ENCODE measurements around the gene RUNX2.

Gene RUNX2

DNA sequence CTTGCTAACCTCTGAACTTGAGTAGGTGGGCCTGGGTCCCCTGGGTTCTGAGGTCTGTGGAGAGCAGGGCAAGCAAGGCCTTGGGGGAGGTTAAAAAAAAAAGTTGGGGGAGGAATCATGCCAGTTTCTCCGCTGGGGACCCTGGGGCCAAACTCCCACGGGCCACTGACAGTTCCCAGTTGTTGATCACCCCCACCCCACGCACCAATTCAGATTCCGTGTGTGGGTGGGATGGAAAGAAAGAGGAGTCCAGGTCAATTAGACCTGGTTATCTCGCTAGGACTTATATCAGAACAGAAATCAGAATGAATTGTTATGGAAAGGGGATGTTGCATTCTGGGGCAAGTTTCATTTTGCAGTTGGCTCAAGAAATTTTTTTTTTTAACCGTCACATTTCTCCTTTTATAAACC, 96.3 kb downstream of the RUNX2 start:
- H3K27me3 ChIP-seq (ENCODE audit: insufficient read depth, low read length): peaks cover 25% of the 10 kb centered on the region
- peaks cover 5% of the 10 kb centered on the region for H3K79me2 ChIP-seq (ENCODE audit: control insufficient read depth, insufficient read depth, low read length, poor library complexity)
- no peak overlapping the region for H4K91ac ChIP-seq (ENCODE audit: low read depth, low read length)
- H3K36me3 ChIP-seq (ENCODE audit: control insufficient read depth in 1 of 2, insufficient read depth in 2 of 2, low read length in 2 of 2): no peaks in the 10 kb centered on the region
- H3K4me2 ChIP-seq (ENCODE audit: low read length): peak overlapping the region; percentile 98
- no peak overlapping the region for H4K12ac ChIP-seq (ENCODE audit: low read depth, low read length)
- H4K8ac ChIP-seq (ENCODE audit: low read depth, low read length): no peak overlapping the region
- H3K23ac ChIP-seq (ENCODE audit: low read length): no peak overlapping the region
- no peaks in the 10 kb centered on the region for H3K9me3 ChIP-seq (ENCODE audit: insufficient read depth, low read depth, low read length)
- no peak overlapping the region for H3K14ac ChIP-seq (ENCODE audit: low read length)
- H2AFZ ChIP-seq (ENCODE audit: insufficient read depth, low read length, poor library complexity): no peak overlapping the region
- no peak for DNase-seq
- no CpG with 5 or more reads among the region's 6 CpGs for WGBS (ENCODE audit: extremely low coverage, insufficient coverage, insufficient read length)
- no peak overlapping the region for H2BK12ac ChIP-seq (ENCODE audit: low read length)
- no peak overlapping the region for H3K18ac ChIP-seq (ENCODE audit: low read length)
- H3K4me3 ChIP-seq (ENCODE audit: low read depth, low read length): peak overlapping the region; percentile 41
- no peak overlapping the region for H2AK5ac ChIP-seq (ENCODE audit: low read length)
- no peak overlapping the region for H3K9ac ChIP-seq (ENCODE audit: low read length)
- peaks cover 11 to 17% of the 10 kb centered on the region in 2 experiments for H3K4me1 ChIP-seq (ENCODE audit: control insufficient read depth in 1 of 2, insufficient read depth in 2 of 2, low read length in 2 of 2)
- H2BK120ac ChIP-seq (ENCODE audit: insufficient read depth, low read length, poor library complexity): no peak overlapping the region
- H2BK5ac ChIP-seq (ENCODE audit: low read depth, low read length, poor library complexity): no peak overlapping the region
- H3K4ac ChIP-seq (ENCODE audit: low read depth, low read length): no peak overlapping the region
- peaks cover 20% of the 10 kb centered on the region for H3K79me1 ChIP-seq (ENCODE audit: low read length)
- no peak overlapping the region for H3K27ac ChIP-seq (ENCODE audit: low read depth, low read length)

DNA sequence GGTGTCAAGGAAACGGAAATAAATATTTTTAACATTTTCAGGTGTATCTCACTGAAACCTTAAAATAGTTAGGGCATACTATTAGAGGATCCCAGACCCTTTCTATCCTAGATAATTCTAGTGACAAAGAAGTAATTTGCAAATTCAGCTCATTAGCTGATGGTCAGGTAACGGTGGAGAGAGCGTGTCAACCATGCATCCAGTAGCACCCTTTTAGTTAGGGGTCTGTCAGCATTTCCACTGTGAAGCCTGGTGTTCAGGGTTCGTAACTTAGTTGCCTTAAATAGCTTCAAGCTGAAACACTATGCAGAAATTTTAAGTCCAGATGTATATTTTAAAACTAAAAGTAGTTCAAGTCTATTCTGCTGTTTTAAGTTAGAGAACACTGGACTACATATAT, 98.1 kb downstream of the RUNX2 start:
- no peak overlapping the region for H2AFZ ChIP-seq (ENCODE audit: insufficient read depth, low read length, poor library complexity)
- no peak overlapping the region for H2BK5ac ChIP-seq (ENCODE audit: low read depth, low read length, poor library complexity)
- H3K18ac ChIP-seq (ENCODE audit: low read length): no peak overlapping the region
- no peak overlapping the region for H3K4me2 ChIP-seq (ENCODE audit: low read length)
- H3K36me3 ChIP-seq (ENCODE audit: control insufficient read depth in 1 of 2, insufficient read depth in 2 of 2, low read length in 2 of 2): no peaks in the 10 kb centered on the region
- H4K91ac ChIP-seq (ENCODE audit: low read depth, low read length): no peak overlapping the region
- H3K4me3 ChIP-seq (ENCODE audit: low read depth, low read length): no peak overlapping the region
- H3K79me2 ChIP-seq (ENCODE audit: control insufficient read depth, insufficient read depth, low read length, poor library complexity): peaks cover 5% of the 10 kb centered on the region
- H3K9me3 ChIP-seq (ENCODE audit: insufficient read depth, low read depth, low read length): no peaks in the 10 kb centered on the region
- H4K8ac ChIP-seq (ENCODE audit: low read depth, low read length): no peak overlapping the region
- no peak overlapping the region for H3K14ac ChIP-seq (ENCODE audit: low read length)
- no peak overlapping the region for H3K23ac ChIP-seq (ENCODE audit: low read length)
- H2BK120ac ChIP-seq (ENCODE audit: insufficient read depth, low read length, poor library complexity): no peak overlapping the region
- no peak for DNase-seq
- no peak overlapping the region for H2BK12ac ChIP-seq (ENCODE audit: low read length)
- peaks cover 5 to 12% of the 10 kb centered on the region in 2 experiments for H3K4me1 ChIP-seq (ENCODE audit: control insufficient read depth in 1 of 2, insufficient read depth in 2 of 2, low read length in 2 of 2)
- H3K79me1 ChIP-seq (ENCODE audit: low read length): peaks cover 17% of the 10 kb centered on the region
- no peak overlapping the region for H2AK5ac ChIP-seq (ENCODE audit: low read length)
- H3K27me3 ChIP-seq (ENCODE audit: insufficient read depth, low read length): peaks cover 16% of the 10 kb centered on the region
- no peak overlapping the region for H3K27ac ChIP-seq (ENCODE audit: low read depth, low read length)
- H4K12ac ChIP-seq (ENCODE audit: low read depth, low read length): no peak overlapping the region
- H3K9ac ChIP-seq (ENCODE audit: low read length): no peak overlapping the region
- no CpG with 5 or more reads among the region's 4 CpGs for whole genome bisulfite sequencing (ENCODE audit: extremely low coverage, insufficient coverage, insufficient read length)
- no peak overlapping the region for H3K4ac ChIP-seq (ENCODE audit: low read depth, low read length)

DNA sequence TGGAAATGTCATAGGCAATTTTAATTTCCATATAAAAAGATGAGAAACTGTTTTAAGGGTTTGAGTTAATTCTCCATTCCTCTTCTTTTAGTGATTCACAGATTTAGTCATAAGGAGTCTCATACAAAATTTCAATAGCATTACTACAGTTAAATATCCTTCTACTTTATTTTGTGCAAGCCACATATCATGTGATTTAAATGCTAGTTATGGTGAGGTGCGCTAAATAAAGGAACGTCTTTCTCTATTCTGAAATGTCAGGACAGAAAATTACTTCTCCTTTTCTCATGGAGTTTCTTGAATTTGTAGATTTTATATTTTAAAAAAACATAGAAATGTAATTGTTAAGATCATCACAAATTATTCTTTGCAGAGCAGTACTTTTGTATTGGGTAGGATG, 99.6 kb downstream of the RUNX2 start:
- H3K9ac ChIP-seq (ENCODE audit: low read length): no peak overlapping the region

DNA sequence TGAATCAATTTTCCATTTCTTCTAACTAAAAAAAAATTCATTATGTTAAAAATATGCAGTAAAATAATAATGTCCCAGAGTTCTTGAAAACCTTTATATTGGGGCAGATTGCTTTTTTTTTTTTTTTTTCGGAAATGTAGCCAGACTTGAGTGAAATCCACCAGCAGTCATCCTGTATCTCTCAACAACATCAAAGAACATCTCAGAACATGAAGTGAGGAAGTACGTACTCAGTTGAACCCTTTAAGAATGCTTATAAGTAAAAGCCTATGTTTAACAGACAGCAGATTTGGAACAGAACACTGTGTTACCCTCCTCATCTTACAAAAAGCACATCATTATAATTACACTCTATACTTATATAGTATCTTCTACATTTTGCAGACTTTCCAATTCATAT, 100.6 kb downstream of the RUNX2 start:
- no peak overlapping the region for H3K9ac ChIP-seq (ENCODE audit: low read length)
- DNase-seq: no peak
- no peak overlapping the region for H4K91ac ChIP-seq (ENCODE audit: low read depth, low read length)
- no peak overlapping the region for H3K14ac ChIP-seq (ENCODE audit: low read length)
- H3K79me2 ChIP-seq (ENCODE audit: control insufficient read depth, insufficient read depth, low read length, poor library complexity): no peaks in the 10 kb centered on the region
- H3K36me3 ChIP-seq (ENCODE audit: control insufficient read depth in 1 of 2, insufficient read depth in 2 of 2, low read length in 2 of 2): no peaks in the 10 kb centered on the region
- no peak overlapping the region for H4K8ac ChIP-seq (ENCODE audit: low read depth, low read length)
- H2AFZ ChIP-seq (ENCODE audit: insufficient read depth, low read length, poor library complexity): no peak overlapping the region
- H4K12ac ChIP-seq (ENCODE audit: low read depth, low read length): no peak overlapping the region
- H3K9me3 ChIP-seq (ENCODE audit: insufficient read depth, low read depth, low read length): no peaks in the 10 kb centered on the region
- peaks cover 4% of the 10 kb centered on the region for H3K27me3 ChIP-seq (ENCODE audit: insufficient read depth, low read length)
- no peak overlapping the region for H2AK5ac ChIP-seq (ENCODE audit: low read length)
- H3K23ac ChIP-seq (ENCODE audit: low read length): no peak overlapping the region
- H2BK120ac ChIP-seq (ENCODE audit: insufficient read depth, low read length, poor library complexity): no peak overlapping the region
- no peak overlapping the region for H3K4me3 ChIP-seq (ENCODE audit: low read depth, low read length)
- H3K4me2 ChIP-seq (ENCODE audit: low read length): no peak overlapping the region
- no peak overlapping the region for H3K4ac ChIP-seq (ENCODE audit: low read depth, low read length)
- peaks cover 0 to under 1% of the 10 kb centered on the region in 2 experiments for H3K4me1 ChIP-seq (ENCODE audit: control insufficient read depth in 1 of 2, insufficient read depth in 2 of 2, low read length in 2 of 2)
- H2BK5ac ChIP-seq (ENCODE audit: low read depth, low read length, poor library complexity): no peak overlapping the region
- H2BK12ac ChIP-seq (ENCODE audit: low read length): no peak overlapping the region
- no peak overlapping the region for H3K27ac ChIP-seq (ENCODE audit: low read depth, low read length)
- no CpG with 5 or more reads among the region's 2 CpGs for WGBS (ENCODE audit: extremely low coverage, insufficient coverage, insufficient read length)
- H3K79me1 ChIP-seq (ENCODE audit: low read length): no peaks in the 10 kb centered on the region
- no peak overlapping the region for H3K18ac ChIP-seq (ENCODE audit: low read length)

More for the DNA sequence above, 99.6 kb downstream of the RUNX2 start:
- Histone ChIP-seq H2AK5ac (ENCODE audit: low read length) (no peak overlapping the region), H2BK120ac (ENCODE audit: insufficient read depth, low read length, poor library complexity) (no peak overlapping the region), H3K23ac (ENCODE audit: low read length) (no peak overlapping the region), H3K27ac (ENCODE audit: low read depth, low read length) (no peak overlapping the region), H4K8ac (ENCODE audit: low read depth, low read length) (no peak overlapping the region), H4K91ac (ENCODE audit: low read depth, low read length) (no peak overlapping the region), H3K4ac (ENCODE audit: low read depth, low read length) (no peak overlapping the region), H3K4me1 (ENCODE audit: control insufficient read depth in 1 of 2, insufficient read depth in 2 of 2, low read length in 2 of 2) (peaks cover 5 to 9% of the 10 kb centered on the region in 2 experiments), H2BK5ac (ENCODE audit: low read depth, low read length, poor library complexity) (no peak overlapping the region), H3K79me1 (ENCODE audit: low read length) (peaks cover 8% of the 10 kb centered on the region), H2AFZ (ENCODE audit: insufficient read depth, low read length, poor library complexity) (no peak overlapping the region), H2BK12ac (ENCODE audit: low read length) (no peak overlapping the region), H3K79me2 (ENCODE audit: control insufficient read depth, insufficient read depth, low read length, poor library complexity) (peaks cover 2% of the 10 kb centered on the region), H3K9me3 (ENCODE audit: insufficient read depth, low read depth, low read length) (no peaks in the 10 kb centered on the region), H3K4me2 (ENCODE audit: low read length) (no peak overlapping the region), H3K27me3 (ENCODE audit: insufficient read depth, low read length) (peaks cover 14% of the 10 kb centered on the region), H3K36me3 (ENCODE audit: control insufficient read depth in 1 of 2, insufficient read depth in 2 of 2, low read length in 2 of 2) (no peaks in the 10 kb centered on the region), H3K14ac (ENCODE audit: low read length) (no peak overlapping the region), H3K4me3 (ENCODE audit: low read depth, low read length) (no peak overlapping the region), H3K18ac (ENCODE audit: low read length) (no peak overlapping the region), H4K12ac (ENCODE audit: low read depth, low read length) (no peak overlapping the region)
- DNase-seq: no peak
- no CpG with 5 or more reads among the region's 2 CpGs for WGBS (ENCODE audit: extremely low coverage, insufficient coverage, insufficient read length)

Data from trophoblast cell (in vitro differentiated cells and primary cell).